Testis (tissue), 3 donors: ENCODE results near the gene MAPK10. TPM values are rescaled to one million over a fixed set of nuclear protein-coding genes. Genes with fewer than 3 reads are reported as not detected.

Experiments
- DNase-seq: peaks from one replicate; pipeline ENCODE4 v3.0.0-alpha.2; 2019
- H3K27ac ChIP-seq, 2 donors: fragments of 200-600 bp; sonication (generic); one replicate each; pipeline ENCODE4 v1.5.1; 2019
- H3K27me3 ChIP-seq: fragments of 200-600 bp; sonication (generic); one replicate; pipeline ENCODE4 v1.5.1; 2019
- H3K36me3 ChIP-seq: fragments of 200-600 bp; sonication (generic); one replicate; pipeline ENCODE4 v1.5.1; 2017; ENCODE audit warnings: low read depth; ENCODE audit errors: missing control alignments
- H3K4me1 ChIP-seq: fragments of 200-600 bp; sonication (generic); one replicate; pipeline ENCODE4 v1.5.1; 2019
- H3K4me3 ChIP-seq, 2 donors: fragments of 200-600 bp; sonication (generic); one replicate each; pipeline ENCODE4 v1.5.1; 2017 to 2019
- H3K9me3 ChIP-seq: fragments of 200-600 bp; sonication (generic); one replicate; pipeline ENCODE4 v1.5.1; 2017
- CTCF ChIP-seq, 3 experiments: fragments of 450-650 bp in 2 of 3; fragments of 200-600 bp in 1 of 3; sonication (generic) in 1 of 3; IDR thresholded peaks; one replicate each; pipeline ENCODE4 v1.5.1; 2016 to 2019; ENCODE audit warnings: antibody characterized with exemption in 3 of 3, mild to moderate bottlenecking in 2 of 3, moderate library complexity in 1 of 3
- POLR2A ChIP-seq: fragments of 450-650 bp; IDR thresholded peaks from one replicate; pipeline ENCODE4 v1.6.1; 2017; ENCODE audit warnings: antibody characterized with exemption, mild to moderate bottlenecking, moderate library complexity
- WGBS, 2 donors: methylation state at CpG; one replicate each; pipeline ENCODE4 v1.1.5; 2018; 5-methylcytosine and 5-hydroxymethylcytosine counted together
- intact Hi-C: fragments of 100-400 bp; cut with DNase I; formaldehyde crosslinking; loops from one replicate; pipeline ENCODE4 v1.15.1; 2023; ENCODE audit warnings: low total_unique reads
- polyA plus RNA-seq: library from polyadenylated mRNA; stranded (reverse); fragments of 350-450 nt; fragmentation: Illumina TruSeq; extraction: RNeasy Lipid Tissue Mini Kit (QIAGEN cat#74804); gene quantifications from one replicate; pipeline ENCODE4 v1.2.3, GENCODE V29; 2014; ENCODE audit warnings: low read depth, low replicate concordance; ENCODE audit not compliant: insufficient read depth
- total RNA-seq, 2 donors: library from RNA; depleted of rRNA; stranded (reverse); fragments of >200 nt; gene quantifications; one replicate each; pipeline ENCODE4 v1.2.3, GENCODE V29; 2016

MAPK10 gene
- total and polyA plus RNA-seq, 3 donors from 2014 or later: 56.1 to 64.6 (median 61.1) TPM

GRCh38 chr4:86117705-86118302, 242.0 kb downstream of the MAPK10 start:
- no peak for TF ChIP-seq CTCF (IDR thresholded peaks at IDR 0.05)
- no peak for TF ChIP-seq POLR2A
- intact Hi-C loops: no loop called here
- no peak for DNase-seq
- Histone ChIP-seq H3K27me3 (no peaks in the 10 kb centered on the region), H3K27ac (no peak overlapping the region), H3K36me3 (no peaks in the 10 kb centered on the region), H3K9me3 (no peaks in the 10 kb centered on the region), H3K4me3 (no peak overlapping the region), H3K4me1 (no peaks in the 10 kb centered on the region)
- WGBS, 2 donors: 54 to 68% methylated on average over 2 of the region's 2 CpGs

GRCh38 chr4:86114563-86114962, 245.3 kb downstream of the MAPK10 start:
- Histone ChIP-seq H3K27ac (no peak overlapping the region), H3K27me3 (no peaks in the 10 kb centered on the region), H3K9me3 (no peaks in the 10 kb centered on the region), H3K4me1 (no peaks in the 10 kb centered on the region), H3K36me3 (no peaks in the 10 kb centered on the region), H3K4me3 (no peak overlapping the region)
- TF ChIP-seq POLR2A (no peak), CTCF (IDR thresholded peaks at IDR 0.05) (no peak)
- DNase-seq: no peak
- 96 to 100% methylated on average over 1 to 2 of the region's 2 CpGs for WGBS, 2 donors
- intact Hi-C loops: no loop called here

- intact Hi-C loops: no loop called here
- Histone ChIP-seq H3K27me3 (no peaks in the 10 kb centered on the region), H3K4me1 (no peaks in the 10 kb centered on the region), H3K9me3 (no peaks in the 10 kb centered on the region), H3K27ac (no peak overlapping the region), H3K36me3 (no peaks in the 10 kb centered on the region), H3K4me3 (no peak overlapping the region)
- WGBS, 2 donors: 84 to 88% methylated on average over 2 of the region's 2 CpGs
- DNase-seq: no peak
- TF ChIP-seq CTCF (IDR thresholded peaks at IDR 0.05) (no peak), POLR2A (no peak)
Observed at GRCh38 chr4:86108834-86109233, 251.0 kb downstream of the MAPK10 start.

- intact Hi-C loops: no loop called here
- no peak for TF ChIP-seq POLR2A
- TF ChIP-seq CTCF (IDR thresholded peaks at IDR 0.05): no peak
- Histone ChIP-seq H3K4me3 (no peak overlapping the region), H3K36me3 (no peaks in the 10 kb centered on the region), H3K27me3 (no peaks in the 10 kb centered on the region), H3K27ac (no peak overlapping the region), H3K9me3 (no peaks in the 10 kb centered on the region), H3K4me1 (no peaks in the 10 kb centered on the region)
- WGBS, 2 donors: 56 to 64% methylated on average over 1 of the region's 1 CpG
- DNase-seq: no peak
Observed at GRCh38 chr4:86108137-86108536, 251.7 kb downstream of the MAPK10 start.

GRCh38 chr4:86107112-86107511, 252.7 kb downstream of the MAPK10 start:
- no peak overlapping the region for H3K4me3 ChIP-seq
- H3K27ac ChIP-seq: no peak overlapping the region
- no peak for TF ChIP-seq POLR2A
- TF ChIP-seq CTCF (IDR thresholded peaks at IDR 0.05): no peak
- no peaks in the 10 kb centered on the region for H3K36me3 ChIP-seq
- DNase-seq: no peak
- intact Hi-C loops: no loop called here
- no peaks in the 10 kb centered on the region for H3K27me3 ChIP-seq
- no peaks in the 10 kb centered on the region for H3K9me3 ChIP-seq
- WGBS, 2 donors: 49 to 56% methylated on average over 6 of the region's 6 CpGs
- no peaks in the 10 kb centered on the region for H3K4me1 ChIP-seq
